GM19372 (cell line): Measurements from ENCODE around the gene SLC38A5.
"Not testable (repeated sequence)": the region's sequence is repeated elsewhere in the genome, so short reads cannot be mapped to it uniquely, and the experiment has no call there.

Source experiments
- ATAC-seq: cut with Tn5 transposase; IDR thresholded peaks from one replicate; pipeline ENCODE4 v1.9.1; 2021; ENCODE audit warnings: mild to moderate bottlenecking, low read depth, moderate library complexity; ENCODE audit not compliant: unreplicated experiment

SLC38A5 gene

DNA sequence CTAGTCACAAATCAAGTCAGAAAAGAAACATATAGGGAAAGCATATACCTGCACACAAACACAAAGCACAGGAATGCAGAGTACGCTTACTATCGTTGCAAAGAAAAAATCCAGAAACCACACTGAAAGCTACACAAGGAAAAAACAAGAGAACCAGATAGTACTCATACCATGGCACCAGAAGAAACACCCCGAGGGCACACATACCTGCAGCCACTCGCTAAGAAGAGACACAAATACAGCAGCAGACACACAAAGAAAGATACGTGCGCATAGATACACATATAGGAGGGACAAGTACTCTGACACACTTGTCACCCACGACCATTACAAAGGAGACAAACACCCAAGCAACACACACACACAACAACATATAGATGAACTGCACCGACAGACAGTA lies 1.4 kb upstream of the SLC38A5 start:
- no peak for ATAC-seq

- no peak for ATAC-seq
Measured at GRCh38 chrX:48470833-48471118, 716 bp upstream of the SLC38A5 start.

DNA sequence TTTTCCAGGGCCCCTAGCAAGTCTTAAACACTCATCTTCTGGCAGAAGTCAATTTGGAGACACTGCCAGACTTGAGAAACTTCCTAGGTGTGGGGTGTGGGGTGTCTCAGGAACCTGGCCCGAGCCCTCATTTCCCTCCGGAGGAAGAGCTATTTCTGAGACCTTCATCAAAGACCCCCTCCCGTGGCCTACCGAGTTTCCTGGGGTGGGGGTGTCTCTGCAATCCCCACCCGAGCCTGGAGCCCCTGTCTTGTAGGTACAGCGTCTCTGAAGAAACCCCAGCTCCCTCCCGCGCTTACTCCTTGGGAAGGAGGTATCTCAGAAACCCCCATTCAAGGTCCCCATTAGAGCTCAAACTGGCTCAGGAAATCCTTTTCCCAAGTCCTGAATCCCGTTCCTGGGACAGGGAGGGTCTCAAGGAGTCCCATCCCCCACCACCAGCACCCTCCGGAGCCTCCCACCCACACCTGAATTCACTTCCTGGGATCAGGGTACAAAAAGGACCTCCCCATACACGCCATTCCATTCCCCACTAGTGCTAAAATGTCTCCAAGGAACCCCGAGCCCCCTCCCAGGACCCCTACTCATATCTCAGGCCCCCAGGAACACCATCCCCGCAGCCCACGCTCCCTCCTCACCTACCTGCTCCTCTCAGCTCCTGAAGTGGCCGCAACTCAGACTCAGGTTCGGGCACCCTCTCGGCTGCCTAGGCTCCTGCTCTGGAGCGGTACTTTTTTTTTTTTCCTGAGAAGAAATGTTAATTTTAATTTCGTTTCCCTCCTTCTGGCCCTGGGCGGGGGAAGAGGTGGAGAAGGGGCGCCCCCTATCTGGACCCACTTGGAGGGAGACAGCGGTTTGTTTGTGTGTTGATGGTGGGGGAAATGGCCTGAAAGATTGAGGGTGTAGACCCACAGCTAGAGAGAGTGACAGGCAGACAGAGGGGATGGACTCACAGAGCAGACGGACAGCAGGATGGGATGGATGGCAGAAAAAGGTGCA lies 1.1 kb downstream of the SLC38A5 start:
- ATAC-seq = no peak

GRCh38 chrX:48468247-48468671 lies 1.8 kb downstream of the SLC38A5 start:
- ATAC-seq = no peak

GRCh38 chrX:48467281-48467761 lies 2.7 kb downstream of the SLC38A5 start:
- no peak for ATAC-seq

- ATAC-seq = no peak
Measured at GRCh38 chrX:48466696-48467095, 3.4 kb downstream of the SLC38A5 start.

DNA sequence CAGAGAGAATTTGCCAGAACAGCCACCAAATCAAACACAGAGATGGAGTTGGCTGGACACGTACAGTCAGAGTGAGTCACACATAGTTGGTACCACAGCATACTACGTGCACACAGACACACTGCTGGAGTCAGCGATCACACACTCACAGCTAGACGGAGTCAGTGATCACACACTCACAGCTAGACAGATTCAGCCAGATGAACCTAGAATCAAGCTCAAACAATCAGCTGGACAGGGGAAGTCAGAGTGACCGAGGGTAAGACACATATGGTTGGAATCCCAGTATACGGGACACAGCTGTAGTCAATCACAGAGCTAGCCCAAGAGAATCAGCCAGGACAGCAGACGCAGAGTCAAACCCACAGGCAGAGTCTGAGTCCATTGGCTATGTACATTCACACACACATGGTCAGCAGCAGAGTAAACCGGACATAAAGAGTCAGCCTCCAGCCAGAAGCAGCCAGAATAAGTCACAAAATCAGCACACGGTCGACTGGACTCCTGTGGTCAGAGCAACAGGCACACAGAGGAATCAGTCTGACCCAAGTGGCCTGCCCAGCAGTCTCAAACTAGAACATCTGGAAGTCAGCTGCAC lies 4.6 kb downstream of the SLC38A5 start:
- no peak for ATAC-seq

- no peak for ATAC-seq
Measured at GRCh38 chrX:48461830-48462229, 8.2 kb downstream of the SLC38A5 start.

DNA sequence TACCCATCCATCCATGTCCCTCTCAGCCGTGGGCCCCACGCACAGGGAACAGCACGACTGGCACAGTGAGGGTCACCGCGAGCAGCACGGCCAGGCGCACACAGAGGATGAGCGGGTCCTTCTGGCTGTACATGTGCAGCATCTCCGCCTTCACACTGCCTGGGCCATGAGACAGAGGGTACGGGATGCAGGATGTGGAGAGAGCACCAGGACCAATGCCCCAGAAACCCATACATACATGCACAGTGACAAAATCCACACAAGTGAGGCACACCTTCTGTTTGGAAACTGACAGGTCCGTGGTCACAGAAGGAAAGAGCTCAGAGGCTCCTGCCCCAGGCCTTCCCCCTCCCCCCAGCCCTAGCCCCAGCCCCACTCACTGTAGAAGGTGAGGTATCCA lies 9.5 kb downstream of the SLC38A5 start:
- ATAC-seq = no peak

DNA sequence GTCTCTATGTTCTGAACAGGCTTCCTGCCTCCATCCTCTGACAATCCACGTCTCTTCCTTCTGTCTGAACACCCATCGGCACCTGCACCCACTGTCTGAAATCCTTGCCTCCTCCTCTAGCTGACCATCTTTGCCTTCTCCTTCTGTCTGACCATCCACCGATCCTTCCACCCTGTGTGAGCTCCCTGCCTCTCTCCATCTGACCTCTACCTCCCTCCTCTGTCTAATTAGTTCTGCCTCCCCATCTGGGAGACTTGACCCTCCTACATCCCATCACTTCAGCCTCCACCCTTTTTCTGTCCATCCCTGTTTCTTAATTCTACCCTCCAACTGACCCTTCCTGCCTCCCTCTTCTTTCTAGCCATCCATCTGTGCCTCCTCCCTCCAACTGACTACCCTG lies 10.0 kb downstream of the SLC38A5 start:
- ATAC-seq = no peak

- ATAC-seq = no peak
Measured at GRCh38 chrX:48459483-48459882, 10.6 kb downstream of the SLC38A5 start.

DNA sequence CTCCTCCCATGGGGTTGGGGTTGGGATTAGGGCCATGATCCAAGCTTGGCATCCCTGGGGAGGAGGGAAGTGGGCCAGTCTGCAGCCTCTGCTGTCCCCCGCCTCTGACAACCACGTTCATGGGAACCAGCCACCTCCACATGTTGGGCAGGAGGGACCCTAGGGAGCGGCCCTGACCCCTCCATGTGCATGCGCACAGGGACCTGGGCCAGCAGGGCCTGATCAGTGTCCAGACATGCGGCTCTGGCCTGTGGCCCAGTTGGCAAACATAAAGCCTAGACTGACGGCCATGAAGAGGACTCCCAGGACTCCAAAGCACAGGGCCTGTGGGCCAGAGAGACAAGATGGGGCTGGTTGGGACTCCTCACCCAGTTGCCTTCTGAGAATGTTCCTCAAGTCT lies 11.3 kb downstream of the SLC38A5 start:
- ATAC-seq = no peak

- no peak for ATAC-seq
Measured at GRCh38 chrX:48456628-48457331, 13.3 kb downstream of the SLC38A5 start.

DNA sequence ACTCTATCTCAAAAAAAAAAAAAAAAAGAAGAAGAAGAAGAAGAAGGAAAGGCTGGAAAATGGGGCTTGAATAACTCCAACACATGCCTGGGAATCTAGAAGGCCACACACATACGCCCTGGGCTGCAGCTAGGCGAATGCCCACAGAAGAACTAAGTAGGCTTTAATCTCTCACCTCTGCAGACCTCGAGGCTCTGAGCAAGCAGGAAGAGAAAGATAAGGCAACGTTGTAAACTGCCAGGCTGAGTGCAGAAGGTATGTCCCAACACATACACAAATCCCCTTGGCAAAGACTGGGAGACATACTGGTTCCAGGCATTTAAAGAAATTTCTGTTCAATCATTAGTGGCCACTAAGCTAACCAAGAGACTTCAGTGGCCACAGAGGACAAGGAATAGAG lies 18.4 kb downstream of the SLC38A5 start:
- ATAC-seq = no peak

GRCh38 chrX:48450076-48450475 lies 20.0 kb downstream of the SLC38A5 start:
- ATAC-seq = no peak

GRCh38 chrX:48447201-48447600 lies 22.9 kb downstream of the SLC38A5 start:
- ATAC-seq = not testable (repeated sequence)

- not testable (repeated sequence) for ATAC-seq
Measured at GRCh38 chrX:48433713-48434112, 36.3 kb downstream of the SLC38A5 start.

- not testable (repeated sequence) for ATAC-seq
Measured at GRCh38 chrX:48430166-48430565, 39.9 kb downstream of the SLC38A5 start.

DNA sequence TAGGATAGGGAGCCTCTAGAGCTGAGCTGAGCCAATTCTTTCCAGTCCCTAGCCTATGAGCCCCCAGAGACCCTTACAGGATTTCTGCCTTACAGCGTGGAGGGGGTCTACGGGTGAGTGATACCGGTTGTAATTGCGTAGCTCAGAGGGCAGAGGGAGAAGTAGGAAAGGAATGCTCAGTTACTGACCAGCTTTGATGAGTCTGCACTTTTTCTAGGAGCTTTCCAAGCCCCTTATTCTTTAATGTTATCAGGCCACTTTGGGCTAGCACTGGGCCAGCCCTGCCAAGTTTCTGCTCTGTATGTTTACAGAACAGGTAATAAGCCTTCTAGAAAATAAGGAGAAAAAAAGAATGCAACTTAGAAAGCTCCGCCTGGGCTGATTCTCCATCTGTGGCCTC lies 40.5 kb downstream of the SLC38A5 start:
- ATAC-seq = not testable (repeated sequence)

DNA sequence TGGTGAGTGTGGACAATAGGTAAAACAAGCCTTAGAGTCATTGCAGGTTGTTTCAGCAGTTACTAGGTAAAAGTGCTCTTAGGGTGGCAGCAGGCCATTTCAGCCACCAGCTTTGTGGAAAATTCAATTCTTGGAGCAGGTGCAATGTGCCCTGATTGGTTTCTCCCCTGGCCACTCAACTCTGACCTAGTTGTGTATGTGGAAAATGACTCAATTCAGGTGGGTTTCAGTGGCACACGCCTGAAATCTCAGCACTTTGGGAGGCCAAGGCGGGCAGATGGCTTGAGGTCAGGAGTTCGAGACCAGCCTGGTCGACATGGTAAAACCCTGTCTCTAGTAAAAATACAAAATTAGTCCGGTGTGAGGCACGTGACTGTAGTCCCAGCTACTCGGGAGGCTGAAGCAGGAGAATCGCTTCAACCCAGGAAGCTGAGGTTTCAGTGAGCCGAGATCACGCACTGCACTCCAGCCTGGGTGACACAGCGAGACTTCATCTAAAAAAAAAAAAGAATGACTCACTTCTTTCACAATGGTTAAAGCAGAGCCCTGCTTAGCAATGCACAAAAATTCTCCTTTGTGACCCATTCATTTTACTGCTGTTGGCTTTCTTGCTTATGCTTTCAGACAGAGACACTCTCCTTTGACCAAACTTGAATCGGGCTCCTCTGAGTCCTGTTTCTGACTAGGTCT lies 42.9 kb downstream of the SLC38A5 start:
- not testable (repeated sequence) for ATAC-seq

- ATAC-seq = not testable (repeated sequence)
Measured at GRCh38 chrX:48411860-48412259, 58.2 kb downstream of the SLC38A5 start, which contains the start of gene SSX4B. TSS of gene SSX4B (minus strand) at chrX:48411960. CDS start at chrX:48411372, 588 bp downstream.
